ENCODE data around the gene S100A7A. TPM values are rescaled to one million over a fixed set of nuclear protein-coding genes. Genes with fewer than 3 reads are reported as not detected.

Gene S100A7A
- total and polyA plus RNA-seq, 8 donors = 0.20 TPM; not detected in 7

- Histone ChIP-seq H3K4me1 (no peaks in the 10 kb centered on the region), H3K9me3 (no peaks in the 10 kb centered on the region), H3K4me3 (no peak overlapping the region), H3K27ac (peak overlapping the region in 1 of 5 donors; percentile 13), H3K36me3 (no peaks in the 10 kb centered on the region), H3K27me3 (peaks cover 0 to 64% (median 20%) of the 10 kb centered on the region in 3 donors)
- intact Hi-C loops (cut with DNase I; ENCODE audit: low total_unique reads) = no loop called here
- TF ChIP-seq POLR2AphosphoS5 (IDR thresholded peaks at IDR 0.05) (no peak), CTCF (IDR thresholded peaks at IDR 0.05) (no peak), EP300 (IDR thresholded peaks at IDR 0.05) (no peak), POLR2A (IDR thresholded peaks at IDR 0.05) (no peak)
- no peak for DNase-seq
- 51 to 58% (median 57%) methylated on average over 3 of the region's 3 CpGs for WGBS, 5 donors
Observed at GRCh38 chr1:153392258-153392657, 24.1 kb upstream of the S100A7A start.

- H3K27me3 ChIP-seq = peaks cover 0 to 69% (median 20%) of the 10 kb centered on the region in 3 donors
- intact Hi-C loops (cut with DNase I; ENCODE audit: low total_unique reads) = no loop called here
- no peaks in the 10 kb centered on the region for H3K9me3 ChIP-seq
- 83 to 88% (median 84%) methylated on average over 3 of the region's 3 CpGs for WGBS, 5 donors
- no peak for DNase-seq
- TF ChIP-seq CTCF (IDR thresholded peaks at IDR 0.05) (no peak), POLR2AphosphoS5 (IDR thresholded peaks at IDR 0.05) (no peak), EP300 (IDR thresholded peaks at IDR 0.05) (no peak), POLR2A (IDR thresholded peaks at IDR 0.05) (no peak)
- peak overlapping the region in 1 of 5 donors; percentile 43 for H3K27ac ChIP-seq
- H3K4me1 ChIP-seq = no peaks in the 10 kb centered on the region
- no peak overlapping the region for H3K4me3 ChIP-seq
- no peaks in the 10 kb centered on the region for H3K36me3 ChIP-seq
Observed at GRCh38 chr1:153392822-153393221, 23.5 kb upstream of the S100A7A start.

GRCh38 chr1:153393926-153394325 is 22.4 kb upstream of the S100A7A start:
- WGBS, 5 donors = 59 to 83% (median 72%) methylated on average over 6 of the region's 6 CpGs
- no peaks in the 10 kb centered on the region for H3K4me1 ChIP-seq
- H3K9me3 ChIP-seq = no peaks in the 10 kb centered on the region
- DNase-seq = no peak
- H3K4me3 ChIP-seq = no peak overlapping the region
- no peak for TF ChIP-seq POLR2AphosphoS5 (IDR thresholded peaks at IDR 0.05)
- no peak for TF ChIP-seq POLR2A (IDR thresholded peaks at IDR 0.05)
- no peak for TF ChIP-seq EP300 (IDR thresholded peaks at IDR 0.05)
- TF ChIP-seq CTCF (IDR thresholded peaks at IDR 0.05) = no peak
- H3K36me3 ChIP-seq = no peaks in the 10 kb centered on the region
- peaks cover 0 to 80% (median 20%) of the 10 kb centered on the region in 3 donors for H3K27me3 ChIP-seq
- intact Hi-C loops (cut with DNase I; ENCODE audit: low total_unique reads) = no loop called here
- H3K27ac ChIP-seq = peak overlapping the region in 2 of 5 donors; percentile 0 to 43

GRCh38 chr1:153394391-153394790 is 21.9 kb upstream of the S100A7A start:
- 68 to 80% (median 72%) methylated on average over 5 of the region's 5 CpGs for WGBS, 5 donors
- Histone ChIP-seq H3K4me1 (no peaks in the 10 kb centered on the region), H3K9me3 (no peaks in the 10 kb centered on the region), H3K36me3 (no peaks in the 10 kb centered on the region), H3K4me3 (no peak overlapping the region), H3K27ac (peak overlapping the region in 1 of 5 donors; percentile 0), H3K27me3 (peaks cover 0 to 85% (median 20%) of the 10 kb centered on the region in 3 donors)
- no peak for TF ChIP-seq POLR2AphosphoS5 (IDR thresholded peaks at IDR 0.05)
- TF ChIP-seq POLR2A (IDR thresholded peaks at IDR 0.05) = no peak
- TF ChIP-seq EP300 (IDR thresholded peaks at IDR 0.05) = no peak
- TF ChIP-seq CTCF (IDR thresholded peaks at IDR 0.05) = no peak
- DNase-seq = no peak
- intact Hi-C loops (cut with DNase I; ENCODE audit: low total_unique reads) = no loop called here
